HepG2 (cell line): Measurements from ENCODE around the gene TMEM74B. TPM values are rescaled to one million over a fixed set of nuclear protein-coding genes. Genes with fewer than 3 reads are reported as not detected.

ENCODE experiments used
- ATAC-seq: fragments of 200-7000 bp; cut with Tn5 transposase; 3 replicates; pipeline ENCODE4 v1.9.1; 2020; ENCODE audit warnings: mild to moderate bottlenecking, moderate library complexity
- BruUV-seq: library from RNA; stranded (reverse); fragments of 400-500 nt; replicated peaks from 2 replicates; lab custom pipeline; 2021; lab: Mats Ljungman, UMichigan
- CTCF ChIA-PET: fragments of 300-600 bp; formaldehyde crosslinking; extraction: SDS; loops from one replicate; lab custom pipeline; 2021; ENCODE audit warnings: low total read pairs, inconsistent platforms, low intra/inter-chr PET ratio; lab: Yijun Ruan, JAX
- POLR2A ChIA-PET: fragments of 350-600 bp; sonication (Branson Sonifier 250); formaldehyde crosslinking; loops from one replicate; lab custom pipeline; 2020; ENCODE audit warnings: antibody characterized with exemption, inconsistent platforms; lab: Yijun Ruan, JAX
- DNase-seq: peaks from one replicate; pipeline ENCODE4 v3.0.0-alpha.2; 2015; ENCODE audit warnings: low spot score
- FAIRE-seq: peaks from 3 replicates; lab custom pipeline; 2011; peaks lifted over from hg19 to GRCh38; lab: Jason Lieb, UNC
- H2AFZ ChIP-seq: one replicate; pipeline ENCODE4 v1.6.1; 2011; ENCODE audit warnings: low read length, inconsistent platforms
- H3K27ac ChIP-seq: fragments of 300-600 bp; 3 replicates; pipeline ENCODE4 v1.8.0; 2011; ENCODE audit warnings: mixed run types, mild to moderate bottlenecking, mixed read lengths, low read length, inconsistent platforms; ENCODE audit not compliant: insufficient read depth; ENCODE audit errors: extremely low read length
- H3K27me3 ChIP-seq, 2 experiments: fragments of 200-600 bp in 1 of 2; 2 replicates in 1 of 2; 3 replicates in 1 of 2; pipeline versions ENCODE4 v1.6.0 to v1.8.0; 2011; ENCODE audit warnings: low read length in 2 of 2, mild to moderate bottlenecking in 2 of 2, moderate library complexity in 2 of 2, inconsistent platforms in 1 of 2; ENCODE audit not compliant: insufficient read depth in 2 of 2, control insufficient read depth in 1 of 2
- H3K36me3 ChIP-seq, 2 experiments: fragments of 200-600 bp in 1 of 2; replicated peaks in 1 of 2; 2 replicates in 1 of 2; 3 replicates in 1 of 2; pipeline versions ENCODE4 v1.5.1 to v1.8.0; 2011; ENCODE audit warnings: low read length in 2 of 2, inconsistent platforms in 1 of 2; ENCODE audit not compliant: insufficient read depth in 2 of 2, control insufficient read depth in 1 of 2
- H3K4me1 ChIP-seq: 2 replicates; pipeline ENCODE4 v1.5.1; 2012; ENCODE audit warnings: low read length, inconsistent platforms; ENCODE audit not compliant: insufficient read depth
- H3K4me2 ChIP-seq: 2 replicates; pipeline ENCODE4 v1.6.0; 2011; ENCODE audit warnings: low read depth, low read length, inconsistent platforms
- H3K4me3 ChIP-seq, 3 experiments: fragments of 200-600 bp in 1 of 3; sonication (generic), shearing (Covaris generic) in 1 of 3; replicated peaks in 1 of 3; 2 replicates each; pipeline ENCODE4 v1.5.1; 2011 to 2016; ENCODE audit warnings: low read length in 3 of 3, inconsistent platforms in 2 of 3, low read depth in 2 of 3, mild to moderate bottlenecking in 2 of 3, control low read depth in 1 of 3, mixed read lengths in 1 of 3; ENCODE audit not compliant: insufficient read depth in 1 of 3
- H3K79me2 ChIP-seq: one replicate; pipeline ENCODE4 v1.6.1; 2011; ENCODE audit warnings: low read length, inconsistent platforms; ENCODE audit not compliant: insufficient read depth
- H3K9ac ChIP-seq: 2 replicates; pipeline ENCODE4 v1.6.0; 2011; ENCODE audit warnings: mild to moderate bottlenecking, low read depth, low read length, inconsistent platforms; ENCODE audit not compliant: insufficient read depth
- H3K9me3 ChIP-seq: 2 replicates; pipeline ENCODE4 v1.5.1; 2012; ENCODE audit warnings: mild to moderate bottlenecking, low read length
- H4K20me1 ChIP-seq: 2 replicates; pipeline ENCODE4 v1.6.0; 2011; ENCODE audit warnings: inconsistent platforms, mild to moderate bottlenecking, low read length, moderate library complexity; ENCODE audit not compliant: insufficient read depth
- ESRRA ChIP-seq: sonication (generic); formaldehyde crosslinking; IDR thresholded peaks from 2 replicates; pipeline ENCODE4 v1.5.1; 2020; ENCODE audit warnings: mild to moderate bottlenecking, low read depth, missing genetic modification reagents
- FOSL2 ChIP-seq: sonication (generic); formaldehyde crosslinking; IDR thresholded peaks from 2 replicates; pipeline ENCODE4 v1.4.0; 2020; ENCODE audit warnings: missing genetic modification reagents
- IRX3 ChIP-seq: sonication (generic); formaldehyde crosslinking; IDR thresholded peaks from 2 replicates; pipeline ENCODE4 v1.8.1; 2023; ENCODE audit warnings: mild to moderate bottlenecking, low read depth, missing genetic modification reagents, borderline replicate concordance
- KAT7 ChIP-seq: IDR thresholded peaks from 2 replicates; pipeline ENCODE4 v1.6.1; 2018; ENCODE audit warnings: borderline replicate concordance, missing compliant biosample characterization
- KDM1A ChIP-seq: IDR thresholded peaks from 2 replicates; pipeline ENCODE4 v1.6.1; 2016; ENCODE audit warnings: missing compliant biosample characterization
- MAF1 ChIP-seq: sonication (generic); formaldehyde crosslinking; IDR thresholded peaks from 2 replicates; pipeline ENCODE4 v1.5.0; 2020; ENCODE audit warnings: missing genetic modification reagents, borderline replicate concordance
- TGIF2 ChIP-seq: IDR thresholded peaks from 2 replicates; pipeline ENCODE4 v1.6.1; 2016; ENCODE audit warnings: control low read depth, missing compliant biosample characterization
- ZNF12 ChIP-seq: sonication (generic); formaldehyde crosslinking; IDR thresholded peaks from 2 replicates; pipeline ENCODE4 v1.5.0; 2020; ENCODE audit warnings: missing genetic modification reagents
- ZNF34 ChIP-seq: sonication (generic); formaldehyde crosslinking; IDR thresholded peaks from 2 replicates; pipeline ENCODE4 v1.4.0; 2020; ENCODE audit warnings: mild to moderate bottlenecking, missing genetic modification reagents, borderline replicate concordance
- ZNF572 ChIP-seq: sonication (generic); formaldehyde crosslinking; IDR thresholded peaks from 2 replicates; pipeline ENCODE4 v1.5.1; 2020; ENCODE audit warnings: mild to moderate bottlenecking, missing genetic modification reagents
- ZNF574 ChIP-seq: sonication (generic); formaldehyde crosslinking; IDR thresholded peaks from 2 replicates; pipeline ENCODE4 v1.4.0; 2020; ENCODE audit warnings: missing genetic modification reagents
- WGBS: methylation state at CpG from one replicate; pipeline ENCODE4 v1.1.6; 2017; ENCODE audit warnings: low lambda C conversion rate; 5-methylcytosine and 5-hydroxymethylcytosine counted together
- in situ Hi-C: cut with HindIII; loops from 2 replicates; pipeline ENCODE4 v1.10.0; 2017; ENCODE audit warnings: low pct_unique_long_range_greater_than_20kb; ENCODE audit not compliant: extremely low pct_ligation_motif_present
- intact Hi-C: fragments of 100-400 bp; cut with micrococcal nuclease; formaldehyde crosslinking; loops from one replicate; pipeline ENCODE4 v1.10.0; 2022; ENCODE audit not compliant: unreplicated experiment
- polyA plus RNA-seq, 8 experiments: library from polyadenylated mRNA; depleted of rRNA in 3 of 8; stranded (reverse) in 7 of 8; unstranded in 1 of 8; fragments of >200 nt; fragmentation: Illumina TruSeq in 4 of 8; extraction: Trizol in 4 of 8; gene quantifications; 2 replicates each; pipeline versions ENCODE4 v1.2.1 to v1.2.3, GENCODE V29; 2011 to 2016; ENCODE audit warnings: low read depth in 4 of 8, missing spikeins in 1 of 8, mixed read lengths in 1 of 8; ENCODE audit not compliant: insufficient read depth in 1 of 8
- total RNA-seq, 5 experiments: library from RNA; depleted of rRNA; stranded (reverse); fragments of >200 nt; fragmentation: Illumina TruSeq; extraction: Trizol; gene quantifications; 2 replicates each; pipeline ENCODE4 v1.2.3, GENCODE V29; 2016; ENCODE audit warnings: low read depth in 1 of 5
- TF ChIP-seq, protein P1 (sequence below): fragments of 450-650 bp; IDR thresholded peaks from 2 replicates; pipeline ENCODE4 v1.6.1; 2017; ENCODE audit warnings: mild to moderate bottlenecking

TMEM74B gene
- total and polyA plus RNA-seq, 2 of the 13 experiments (the other 11 are each of a cell fraction or from before 2014, with no cell fraction given) = 4.7 to 18.4 TPM

DNA sequence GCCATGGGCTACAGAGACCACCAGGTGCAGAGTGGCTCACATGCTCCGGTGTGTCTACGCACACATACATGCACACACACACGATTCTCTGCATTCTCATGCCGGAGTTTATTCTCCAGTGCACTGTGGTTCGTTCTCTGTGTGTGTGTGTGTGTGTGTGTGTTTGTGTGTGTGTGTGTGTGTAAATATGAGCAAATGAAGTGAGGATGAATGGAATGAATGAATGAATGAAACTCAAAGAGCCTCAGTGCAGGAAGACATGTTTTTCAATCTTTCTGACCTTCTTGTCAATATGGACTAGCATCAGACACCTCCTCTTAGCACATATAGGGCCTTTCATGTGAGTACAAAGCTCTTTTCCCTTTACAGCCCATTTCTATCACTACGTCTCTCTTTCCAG lies 1.6 kb downstream of the TMEM74B start:
- Histone ChIP-seq H3K9me3 (no peaks in the 10 kb centered on the region), H4K20me1 (no peaks in the 10 kb centered on the region), H3K36me3 (peaks cover 0 to 4% of the 10 kb centered on the region in 2 experiments; a peak in 1 of 5 replicates), H3K4me1 (peaks cover 49% of the 10 kb centered on the region), H3K9ac (no peak overlapping the region), H3K27ac (no peak overlapping the region), H3K4me3 (no peak overlapping the region), H2AFZ (no peak overlapping the region), H3K27me3 (no peaks in the 10 kb centered on the region; a peak in 1 of 5 replicates), H3K4me2 (no peak overlapping the region), H3K79me2 (no peaks in the 10 kb centered on the region)
- POLR2A ChIA-PET = no interaction called here
- CTCF ChIA-PET = no interaction called here
- FAIRE-seq (no peak), ATAC-seq (no peak), DNase-seq (no peak)
- intact Hi-C loops (loop anchor here (10.0 kb wide), 1 partner anchor 368 kb away; no protein-coding TSS in a partner anchor), in situ Hi-C loops (loop anchor here (10.0 kb wide), 2 partner anchors 228 to 368 kb away; no protein-coding TSS in a partner anchor)
- TF ChIP-seq ZNF572 (CRISPR knock-in tag) (no peak), KAT7 (CRISPR knock-in tag) (no peak), ZNF574 (CRISPR knock-in tag) (no peak), MAF1 (CRISPR knock-in tag) (no peak), ESRRA (CRISPR knock-in tag) (no peak), ZNF12 (CRISPR knock-in tag) (no peak), FOSL2 (CRISPR knock-in tag) (no peak), TGIF2 (CRISPR knock-in tag) (no peak), IRX3 (no peak), ZNF34 (CRISPR knock-in tag) (no peak), KDM1A (CRISPR knock-in tag) (no peak)
- TF ChIP-seq, protein P1, sequence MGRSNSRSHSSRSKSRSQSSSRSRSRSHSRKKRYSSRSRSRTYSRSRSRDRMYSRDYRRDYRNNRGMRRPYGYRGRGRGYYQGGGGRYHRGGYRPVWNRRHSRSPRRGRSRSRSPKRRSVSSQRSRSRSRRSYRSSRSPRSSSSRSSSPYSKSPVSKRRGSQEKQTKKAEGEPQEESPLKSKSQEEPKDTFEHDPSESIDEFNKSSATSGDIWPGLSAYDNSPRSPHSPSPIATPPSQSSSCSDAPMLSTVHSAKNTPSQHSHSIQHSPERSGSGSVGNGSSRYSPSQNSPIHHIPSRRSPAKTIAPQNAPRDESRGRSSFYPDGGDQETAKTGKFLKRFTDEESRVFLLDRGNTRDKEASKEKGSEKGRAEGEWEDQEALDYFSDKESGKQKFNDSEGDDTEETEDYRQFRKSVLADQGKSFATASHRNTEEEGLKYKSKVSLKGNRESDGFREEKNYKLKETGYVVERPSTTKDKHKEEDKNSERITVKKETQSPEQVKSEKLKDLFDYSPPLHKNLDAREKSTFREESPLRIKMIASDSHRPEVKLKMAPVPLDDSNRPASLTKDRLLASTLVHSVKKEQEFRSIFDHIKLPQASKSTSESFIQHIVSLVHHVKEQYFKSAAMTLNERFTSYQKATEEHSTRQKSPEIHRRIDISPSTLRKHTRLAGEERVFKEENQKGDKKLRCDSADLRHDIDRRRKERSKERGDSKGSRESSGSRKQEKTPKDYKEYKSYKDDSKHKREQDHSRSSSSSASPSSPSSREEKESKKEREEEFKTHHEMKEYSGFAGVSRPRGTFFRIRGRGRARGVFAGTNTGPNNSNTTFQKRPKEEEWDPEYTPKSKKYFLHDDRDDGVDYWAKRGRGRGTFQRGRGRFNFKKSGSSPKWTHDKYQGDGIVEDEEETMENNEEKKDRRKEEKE = no peak
- WGBS = 77% methylated on average over 6 of the region's 6 CpGs
- TSS peak; percentile 43 for BruUV-seq
